Osteocyte (in vitro differentiated cells): ENCODE data around the gene TMEM117. TPM values are rescaled to one million over a fixed set of nuclear protein-coding genes. Genes with fewer than 3 reads are reported as not detected.

ENCODE experiments used
- DNase-seq: peaks from one replicate; pipeline ENCODE4 v3.0.0; 2021; ENCODE audit warnings: mixed read lengths; ENCODE audit not compliant: unreplicated experiment; ENCODE audit errors: extremely low spot score
- H3K27ac Mint-ChIP-seq: one replicate; pipeline ENCODE4 v1.8.0; 2021; ENCODE audit warnings: mild to moderate bottlenecking, mixed read lengths; ENCODE audit not compliant: unreplicated experiment
- H3K27me3 Mint-ChIP-seq: one replicate; pipeline ENCODE4 v1.8.0; 2021; ENCODE audit warnings: mixed read lengths; ENCODE audit not compliant: unreplicated experiment
- H3K36me3 Mint-ChIP-seq: one replicate; pipeline ENCODE4 v1.8.0; 2021; ENCODE audit warnings: mixed read lengths; ENCODE audit not compliant: unreplicated experiment
- H3K4me1 Mint-ChIP-seq: one replicate; pipeline ENCODE4 v1.8.0; 2021; ENCODE audit warnings: mixed read lengths; ENCODE audit not compliant: unreplicated experiment
- H3K4me3 Mint-ChIP-seq: one replicate; pipeline ENCODE4 v1.8.0; 2021; ENCODE audit warnings: mild to moderate bottlenecking, moderate library complexity, mixed read lengths; ENCODE audit not compliant: unreplicated experiment
- H3K9me3 Mint-ChIP-seq: one replicate; pipeline ENCODE4 v1.8.0; 2021; ENCODE audit warnings: mixed read lengths; ENCODE audit not compliant: unreplicated experiment
- CTCF ChIP-seq: fragments of 200-600 bp; sonication (generic); IDR thresholded peaks from 2 replicates; pipeline ENCODE4 v1.5.0; 2021; ENCODE audit warnings: antibody characterized with exemption, mild to moderate bottlenecking, moderate library complexity
- total RNA-seq: library from RNA; stranded (reverse); gene quantifications from 2 replicates; pipeline ENCODE4 v1.2.1, GENCODE V29; 2021

TMEM117 gene
- total RNA-seq, 1 donor from 2014 or later = 14.2 TPM

- no peak overlapping the region for H3K27ac Mint-ChIP-seq
- no peak overlapping the region for H3K4me3 Mint-ChIP-seq
- H3K4me1 Mint-ChIP-seq = no peaks in the 10 kb centered on the region
- TF ChIP-seq CTCF = no peak
- H3K9me3 Mint-ChIP-seq = no peaks in the 10 kb centered on the region
- no peak for DNase-seq
- no peaks in the 10 kb centered on the region for H3K27me3 Mint-ChIP-seq
- H3K36me3 Mint-ChIP-seq = no peaks in the 10 kb centered on the region
Measured at GRCh38 chr12:44436756-44437155, 600.9 kb downstream of the TMEM117 start.

Other genes starting within 250 kb of the TMEM117 start
- 5.5 and 7.6 TPM in 2 replicates for gene PUS7L, start 77.3 kb upstream of the TMEM117 start, total RNA-seq
- 9.6 and 10.0 TPM in 2 replicates for gene IRAK4, start 77.1 kb upstream of the TMEM117 start, total RNA-seq
- gene TWF1, start 29.8 kb upstream of the TMEM117 start, total RNA-seq = 74.0 and 79.7 TPM in 2 replicates